Tibial artery (tissue), 4 donors: Measurements from ENCODE around the gene ARHGEF26.

Experiments
- DNase-seq, 2 donors: peaks; one replicate each; pipeline ENCODE4 v3.0.0-alpha.2; 2019
- H3K27ac ChIP-seq, 2 donors: fragments of 200-600 bp; sonication (generic) in 1 of 2; 1 replicate in 1 of 2; 2 replicates in 1 of 2; pipeline ENCODE4 v1.5.1; 2018 to 2019; ENCODE audit warnings: mild to moderate bottlenecking in 1 of 2
- H3K27me3 ChIP-seq, 2 donors: fragments of 200-600 bp; sonication (generic) in 1 of 2; one replicate each; pipeline versions ENCODE4 v1.5.1 to v1.6.0; 2016 to 2019
- H3K36me3 ChIP-seq, 3 donors: fragments of 200-600 bp; sonication (generic) in 2 of 3; one replicate each; pipeline ENCODE4 v1.5.1; 2016 to 2019; ENCODE audit warnings: mild to moderate bottlenecking in 2 of 3
- H3K4me1 ChIP-seq, 4 donors: fragments of 200-600 bp; sonication (generic) in 2 of 4; 1 replicate in 3 of 4; 2 replicates in 1 of 4; pipeline ENCODE4 v1.5.1; 2016 to 2019
- H3K4me3 ChIP-seq, 2 donors: fragments of 200-600 bp; sonication (generic) in 1 of 2; 1 replicate in 1 of 2; 2 replicates in 1 of 2; pipeline ENCODE4 v1.5.1; 2018 to 2019; ENCODE audit warnings: mild to moderate bottlenecking in 2 of 2
- H3K9me3 ChIP-seq, 3 donors: fragments of 200-600 bp; sonication (generic) in 1 of 3; one replicate each; pipeline ENCODE4 v1.5.1; 2016 to 2019
- intact Hi-C: fragments of 100-400 bp; cut with DNase I; formaldehyde crosslinking; loops from one replicate; pipeline ENCODE4 v1.15.0; 2023; ENCODE audit warnings: low total_unique reads
- TF ChIP-seq, protein P1 (sequence below), 2 experiments: fragments of 200-600 bp in 1 of 2; fragments of 450-650 bp in 1 of 2; IDR thresholded peaks; one replicate each; pipeline ENCODE4 v1.5.1; 2017 to 2019; ENCODE audit warnings: antibody characterized with exemption in 2 of 2, mild to moderate bottlenecking in 1 of 2, moderate library complexity in 1 of 2

The ARHGEF26 gene

DNA sequence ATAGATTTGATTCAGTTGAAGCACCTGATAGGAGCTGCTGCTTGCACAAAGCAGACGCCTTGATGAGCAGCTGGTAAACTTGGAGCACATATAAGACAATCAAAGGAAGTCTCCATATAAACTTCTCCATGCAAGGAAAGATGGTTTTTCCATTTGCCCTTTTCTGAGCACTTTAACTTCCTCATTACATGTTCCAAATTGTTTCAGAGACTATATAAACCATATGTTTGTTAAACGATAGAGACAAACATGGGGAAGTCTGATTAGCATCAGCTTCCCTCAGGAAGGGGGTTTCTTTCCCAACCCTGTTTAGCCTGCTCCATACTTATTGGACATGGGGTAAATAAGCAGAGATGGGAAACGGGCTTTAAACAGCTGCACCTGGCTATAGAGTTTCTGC, 115.1 kb downstream of the ARHGEF26 start:
- intact Hi-C loops = no loop called here
- Histone ChIP-seq H3K9me3 (no peaks in the 10 kb centered on the region), H3K27me3 (no peaks in the 10 kb centered on the region), H3K36me3 (peaks cover 10 to 22% (median 18%) of the 10 kb centered on the region in 3 donors), H3K4me3 (no peak overlapping the region), H3K4me1 (no peaks in the 10 kb centered on the region), H3K27ac (no peak overlapping the region)
- DNase-seq = no peak
- TF ChIP-seq, protein P1, sequence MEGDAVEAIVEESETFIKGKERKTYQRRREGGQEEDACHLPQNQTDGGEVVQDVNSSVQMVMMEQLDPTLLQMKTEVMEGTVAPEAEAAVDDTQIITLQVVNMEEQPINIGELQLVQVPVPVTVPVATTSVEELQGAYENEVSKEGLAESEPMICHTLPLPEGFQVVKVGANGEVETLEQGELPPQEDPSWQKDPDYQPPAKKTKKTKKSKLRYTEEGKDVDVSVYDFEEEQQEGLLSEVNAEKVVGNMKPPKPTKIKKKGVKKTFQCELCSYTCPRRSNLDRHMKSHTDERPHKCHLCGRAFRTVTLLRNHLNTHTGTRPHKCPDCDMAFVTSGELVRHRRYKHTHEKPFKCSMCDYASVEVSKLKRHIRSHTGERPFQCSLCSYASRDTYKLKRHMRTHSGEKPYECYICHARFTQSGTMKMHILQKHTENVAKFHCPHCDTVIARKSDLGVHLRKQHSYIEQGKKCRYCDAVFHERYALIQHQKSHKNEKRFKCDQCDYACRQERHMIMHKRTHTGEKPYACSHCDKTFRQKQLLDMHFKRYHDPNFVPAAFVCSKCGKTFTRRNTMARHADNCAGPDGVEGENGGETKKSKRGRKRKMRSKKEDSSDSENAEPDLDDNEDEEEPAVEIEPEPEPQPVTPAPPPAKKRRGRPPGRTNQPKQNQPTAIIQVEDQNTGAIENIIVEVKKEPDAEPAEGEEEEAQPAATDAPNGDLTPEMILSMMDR (IDR thresholded peaks at IDR 0.05) = no peak

DNA sequence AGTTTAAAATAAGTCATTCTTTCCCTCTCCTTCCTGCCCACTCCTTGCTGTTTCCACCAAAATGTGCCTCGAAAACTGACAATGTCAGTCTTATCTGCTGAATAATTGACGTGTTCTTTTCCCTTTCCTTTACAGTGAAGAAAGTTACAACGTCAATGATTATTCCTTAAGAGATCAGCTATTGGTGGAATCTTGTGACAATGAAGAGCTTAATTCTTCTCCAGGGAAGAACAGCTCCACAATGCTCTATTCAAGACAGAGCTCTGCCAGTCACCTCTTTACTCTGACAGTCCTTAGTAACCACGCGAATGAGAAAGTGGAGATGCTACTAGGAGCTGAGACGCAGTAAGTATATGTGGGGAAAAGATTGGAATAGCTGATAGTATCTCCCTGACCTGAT, 119.0 kb downstream of the ARHGEF26 start:
- intact Hi-C loops = no loop called here

DNA sequence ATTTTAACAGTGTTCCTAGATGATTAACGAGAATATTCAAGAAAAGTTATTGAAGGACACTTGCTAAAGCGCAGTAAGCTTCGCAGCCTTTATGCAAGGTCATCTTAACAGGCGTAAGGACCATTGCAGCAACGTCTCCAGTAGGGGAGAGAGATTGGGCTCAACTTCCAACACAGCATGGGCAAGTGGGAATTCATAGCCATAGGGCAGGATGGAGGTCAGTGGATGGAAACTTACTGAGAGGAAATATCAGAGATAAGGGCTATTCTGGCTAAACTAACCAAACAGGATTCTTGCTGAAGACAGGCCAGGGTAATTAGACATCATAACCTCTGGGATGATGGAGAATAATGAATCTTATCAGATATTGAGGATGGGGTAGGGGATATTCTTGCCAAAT, 120.3 kb downstream of the ARHGEF26 start:
- TF ChIP-seq, protein P1 (IDR thresholded peaks at IDR 0.05) = no peak
- no peaks in the 10 kb centered on the region for H3K27me3 ChIP-seq
- intact Hi-C loops = no loop called here
- H3K9me3 ChIP-seq = no peaks in the 10 kb centered on the region
- H3K27ac ChIP-seq = peak overlapping the region in 1 of 2 donors; percentile 23
- peaks cover 0 to 32% (median 17%) of the 10 kb centered on the region in 4 donors for H3K4me1 ChIP-seq
- DNase-seq = no peak
- peaks cover 8 to 18% (median 9%) of the 10 kb centered on the region in 3 donors for H3K36me3 ChIP-seq
- no peak overlapping the region for H3K4me3 ChIP-seq

More for the DNA sequence above, 119.0 kb downstream of the ARHGEF26 start:
- TF ChIP-seq, protein P1 (IDR thresholded peaks at IDR 0.05) = no peak
- H3K4me1 ChIP-seq = peaks cover 0 to 31% (median 16%) of the 10 kb centered on the region in 4 donors
- no peak overlapping the region for H3K27ac ChIP-seq
- H3K27me3 ChIP-seq = no peaks in the 10 kb centered on the region
- H3K4me3 ChIP-seq = no peak overlapping the region
- peaks cover 10 to 18% (median 18%) of the 10 kb centered on the region in 3 donors for H3K36me3 ChIP-seq
- H3K9me3 ChIP-seq = no peaks in the 10 kb centered on the region
- no peak for DNase-seq

DNA sequence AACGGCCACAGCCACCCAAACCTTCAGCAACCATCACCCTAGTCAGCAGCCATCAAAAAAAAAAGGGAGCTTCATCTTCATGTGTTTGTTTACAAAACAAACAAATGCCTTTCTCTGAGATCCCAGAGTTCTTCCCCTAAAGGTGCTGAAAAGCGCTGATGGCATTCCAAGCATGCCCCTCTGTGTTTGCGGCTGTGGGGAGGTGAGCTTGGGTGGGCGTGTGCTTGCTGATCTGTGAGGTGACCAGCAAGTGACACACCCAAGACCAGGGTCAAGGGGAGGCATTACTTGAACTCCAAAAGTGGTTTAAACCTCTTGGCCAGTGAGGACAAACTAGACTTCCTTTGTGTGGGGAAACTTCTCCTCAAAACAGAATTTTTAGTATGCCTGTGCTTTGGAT, 121.6 kb downstream of the ARHGEF26 start:
- H3K27ac ChIP-seq = peak overlapping the region; percentile 61 to 66
- no peak overlapping the region for H3K4me3 ChIP-seq
- TF ChIP-seq, protein P1 (IDR thresholded peaks at IDR 0.05) = no peak
- no peaks in the 10 kb centered on the region for H3K27me3 ChIP-seq
- peaks cover 0 to 32% (median 17%) of the 10 kb centered on the region in 4 donors for H3K4me1 ChIP-seq
- peaks cover 6 to 20% (median 8%) of the 10 kb centered on the region in 3 donors for H3K36me3 ChIP-seq
- H3K9me3 ChIP-seq = no peaks in the 10 kb centered on the region
- no peak for DNase-seq
- intact Hi-C loops = no loop called here

DNA sequence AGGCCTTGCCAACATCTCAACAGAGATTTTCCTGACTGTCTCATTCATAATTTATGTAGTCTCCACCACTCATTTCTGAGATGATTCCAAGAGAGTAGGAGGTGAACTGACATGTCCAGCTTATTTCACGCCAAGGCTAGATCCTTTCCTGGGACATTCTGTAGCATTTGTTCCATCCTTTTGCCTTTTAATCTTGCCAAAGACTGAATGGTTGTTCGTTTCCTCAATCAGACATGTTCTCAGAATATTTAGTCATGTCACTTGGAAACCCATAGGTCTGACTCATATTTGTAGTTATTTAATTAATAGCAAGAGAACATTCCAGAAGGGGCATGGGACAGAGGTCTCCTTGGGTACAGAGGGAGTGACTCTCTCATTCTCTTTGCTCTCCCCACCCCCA, 122.2 kb downstream of the ARHGEF26 start:
- Histone ChIP-seq H3K4me3 (no peak overlapping the region), H3K27ac (peak overlapping the region; percentile 61 to 66), H3K36me3 (peaks cover 6 to 22% (median 8%) of the 10 kb centered on the region in 3 donors), H3K9me3 (no peaks in the 10 kb centered on the region), H3K27me3 (no peaks in the 10 kb centered on the region), H3K4me1 (peaks cover 0 to 32% (median 17%) of the 10 kb centered on the region in 4 donors)
- TF ChIP-seq, protein P1 (IDR thresholded peaks at IDR 0.05) = no peak
- intact Hi-C loops = no loop called here
- no peak for DNase-seq

DNA sequence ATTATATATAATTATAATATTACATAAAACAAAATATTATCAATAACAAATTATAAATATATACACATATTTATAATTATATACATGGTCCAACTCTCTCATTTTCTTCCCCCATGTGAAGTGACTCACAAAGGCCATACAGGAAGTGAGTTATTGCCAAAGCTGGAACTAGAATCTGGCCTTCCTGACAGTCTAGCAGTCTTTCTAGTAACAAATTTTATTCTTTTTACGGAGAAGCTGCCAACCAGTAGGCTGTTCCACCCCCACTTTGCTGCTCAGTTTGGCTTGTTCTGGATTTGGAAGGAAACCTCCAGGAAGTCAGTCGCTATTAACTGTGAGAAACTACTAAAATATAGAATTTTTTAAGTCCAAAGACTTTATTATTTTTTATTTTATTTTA, 123.5 kb downstream of the ARHGEF26 start:
- intact Hi-C loops = no loop called here
- no peak overlapping the region for H3K4me3 ChIP-seq
- H3K36me3 ChIP-seq = peaks cover 6 to 26% (median 12%) of the 10 kb centered on the region in 3 donors
- TF ChIP-seq, protein P1 (IDR thresholded peaks at IDR 0.05) = no peak
- no peaks in the 10 kb centered on the region for H3K9me3 ChIP-seq
- H3K27me3 ChIP-seq = no peaks in the 10 kb centered on the region
- no peak for DNase-seq
- peak overlapping the region; percentile 46 to 66 for H3K27ac ChIP-seq
- H3K4me1 ChIP-seq = peaks cover 0 to 32% (median 17%) of the 10 kb centered on the region in 4 donors
